Measurements from ENCODE around the gene TAS2R40.

Gene TAS2R40

DNA sequence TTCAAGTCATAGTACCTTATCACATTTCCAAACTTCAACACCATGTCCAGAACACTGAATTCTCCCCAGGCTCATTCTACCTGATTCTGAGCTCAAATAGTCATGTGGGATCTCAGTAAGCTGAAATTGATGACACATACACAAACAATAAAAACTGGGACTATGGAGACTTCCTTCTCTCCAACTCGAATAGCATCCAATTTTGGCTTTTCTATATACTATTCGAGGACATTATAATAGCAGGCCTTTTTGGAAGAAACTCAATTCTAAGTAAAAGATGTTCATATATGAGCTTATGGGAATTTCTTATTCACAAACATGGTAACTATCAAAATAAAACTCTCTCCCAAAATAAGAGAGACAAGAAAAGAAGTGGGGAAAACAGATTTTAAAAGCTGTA lies 551 bp upstream of the TAS2R40 start:
- DNase-seq (ENCODE audit: insufficient read length, low spot score) (no peak), FAIRE-seq (no peak)

DNA sequence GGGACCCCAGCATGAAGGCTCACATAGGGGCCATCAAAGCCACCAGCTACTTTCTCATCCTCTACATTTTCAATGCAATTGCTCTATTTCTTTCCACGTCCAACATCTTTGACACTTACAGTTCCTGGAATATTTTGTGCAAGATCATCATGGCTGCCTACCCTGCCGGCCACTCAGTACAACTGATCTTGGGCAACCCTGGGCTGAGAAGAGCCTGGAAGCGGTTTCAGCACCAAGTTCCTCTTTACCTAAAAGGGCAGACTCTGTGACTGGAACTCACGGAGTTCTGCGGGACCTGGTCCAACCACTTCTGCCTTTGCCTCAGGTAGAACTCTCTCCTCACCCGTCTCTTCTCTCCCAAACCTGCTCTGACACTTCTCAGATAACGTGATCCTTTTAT lies 945 bp downstream of the TAS2R40 start:
- FAIRE-seq (no peak), DNase-seq (ENCODE audit: insufficient read length, low spot score) (no peak)

DNA sequence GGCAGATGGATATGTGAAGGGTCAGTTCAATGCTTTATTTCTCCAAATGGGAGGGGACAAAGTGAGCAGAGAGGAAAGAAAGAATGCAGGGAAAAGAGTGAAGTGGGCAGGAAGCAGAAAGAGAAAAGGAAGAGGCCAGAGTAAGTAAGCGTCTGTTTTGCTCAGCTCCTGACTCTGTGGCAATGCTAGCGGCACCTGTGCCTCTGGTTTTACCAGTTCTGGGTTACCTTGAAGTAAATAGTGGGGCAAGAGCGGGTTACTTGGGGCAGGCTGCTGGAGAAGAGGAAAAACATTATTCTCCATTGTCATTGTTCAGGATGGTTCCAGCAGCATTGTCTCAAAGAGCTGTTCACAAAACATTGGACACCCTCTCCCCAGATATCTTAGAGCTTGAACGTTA lies 1.9 kb downstream of the TAS2R40 start:
- no peak for FAIRE-seq

DNA sequence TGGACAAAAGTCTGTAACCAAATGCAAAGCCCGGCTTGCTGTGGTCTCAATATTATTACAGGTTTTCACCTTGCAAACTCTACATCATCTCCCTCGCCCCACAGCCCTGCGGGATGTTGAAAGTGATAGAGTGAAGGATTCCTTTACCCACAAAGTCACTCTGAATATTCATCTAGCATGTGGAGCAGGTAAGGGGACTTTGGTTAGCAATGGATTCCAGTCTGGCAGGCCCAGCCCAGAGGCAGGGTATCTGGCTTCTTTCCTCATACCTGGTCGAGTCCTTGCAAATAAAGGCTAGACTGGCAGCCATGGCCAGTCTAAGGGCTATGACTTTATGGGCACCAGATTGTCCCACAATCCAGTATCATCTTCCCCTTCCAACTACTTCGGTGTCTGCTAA lies 3.2 kb downstream of the TAS2R40 start:
- DNase-seq (ENCODE audit: insufficient read length, low spot score) (no peak), FAIRE-seq (no peak)

More for the DNA sequence above, 1.9 kb downstream of the TAS2R40 start:
- DNase-seq (ENCODE audit: insufficient read length, low spot score): no peak

DNA sequence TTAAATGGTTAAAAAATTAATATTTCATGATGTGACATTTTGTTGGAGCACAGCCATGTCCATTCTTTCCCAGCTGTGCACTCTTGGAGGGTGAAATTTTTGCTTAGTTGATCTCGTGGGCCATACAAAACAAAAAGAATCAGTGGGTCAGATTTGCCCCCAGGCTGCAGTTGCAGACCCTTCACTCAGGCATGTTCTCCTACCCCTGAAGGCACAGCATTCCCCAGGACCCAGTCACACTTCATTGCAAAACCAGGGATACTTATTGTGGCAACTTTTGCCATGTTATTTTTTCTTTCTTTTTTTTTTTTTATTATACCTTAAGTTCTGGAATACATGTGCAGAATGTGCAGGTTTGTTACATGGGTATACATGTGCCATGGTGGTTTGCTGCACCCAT lies 6.0 kb downstream of the TAS2R40 start:
- no peak for FAIRE-seq
- no peak for DNase-seq (ENCODE audit: insufficient read length, low spot score)

DNA sequence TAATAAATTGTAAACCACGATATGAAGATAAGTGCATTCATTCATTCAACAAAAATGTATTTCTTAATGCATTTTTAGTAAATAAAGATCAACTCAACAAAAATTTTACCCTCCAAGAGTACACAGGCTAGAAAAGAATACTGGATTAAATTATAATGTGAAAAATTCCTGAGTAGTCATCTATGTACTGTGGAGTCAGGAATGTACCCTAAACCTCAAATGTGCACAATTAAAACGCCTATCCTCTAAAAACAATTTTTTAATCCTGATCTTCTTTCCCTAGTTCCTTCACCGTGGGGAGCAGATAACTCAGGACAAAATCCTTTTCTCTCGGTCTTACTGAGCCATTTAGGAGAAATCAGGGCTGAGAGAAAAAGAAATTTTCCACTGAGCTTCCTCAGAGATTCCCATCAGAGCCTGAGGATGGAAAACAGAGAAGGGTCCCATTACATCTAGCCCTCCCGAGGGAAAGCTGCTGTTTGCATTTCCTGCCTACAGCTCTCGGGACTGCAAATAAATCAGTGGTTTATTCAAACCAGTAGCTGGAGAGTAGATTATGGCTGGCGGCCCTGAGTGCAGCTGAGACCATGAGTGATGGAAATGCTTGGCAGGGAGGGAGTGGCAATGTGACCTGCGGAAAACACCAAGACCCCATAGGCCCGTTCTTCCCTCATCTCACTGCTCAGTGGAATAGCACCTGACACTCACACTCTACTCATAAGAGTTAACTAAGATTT lies 7.4 kb downstream of the TAS2R40 start:
- DNase-seq (ENCODE audit: insufficient read length, low spot score): no peak
- no peak for FAIRE-seq

DNA sequence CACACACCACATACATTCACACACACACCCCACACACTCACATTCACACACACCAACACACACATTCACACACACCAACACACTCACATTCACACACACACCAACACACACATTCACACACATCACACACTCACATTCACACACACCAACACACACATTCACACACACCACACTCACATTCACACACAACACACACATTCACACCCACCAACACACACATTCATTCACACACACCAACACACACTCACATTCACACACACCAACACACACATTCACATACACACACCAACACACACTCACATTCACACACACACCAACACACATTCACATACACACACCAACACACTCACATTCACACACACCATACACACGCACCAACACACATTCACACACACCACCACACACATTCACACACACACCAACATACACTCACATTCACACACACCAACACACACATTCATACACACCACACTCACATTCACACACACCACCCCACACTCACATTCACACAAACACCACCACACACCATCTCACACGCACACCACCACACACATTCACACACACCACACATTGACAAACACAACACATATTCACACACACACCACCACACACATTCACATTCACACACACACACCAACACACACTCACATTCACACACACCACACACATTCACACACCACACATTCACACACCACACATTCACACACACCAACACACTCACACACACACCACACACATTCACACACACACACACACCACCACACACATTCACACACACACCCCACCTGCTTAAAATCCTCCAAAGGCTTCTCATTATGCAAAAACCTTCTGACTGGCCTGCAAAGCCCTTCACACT lies 9.0 kb downstream of the TAS2R40 start:
- DNase-seq (ENCODE audit: insufficient read length, low spot score) (no peak), FAIRE-seq (peak; percentile 96)

DNA sequence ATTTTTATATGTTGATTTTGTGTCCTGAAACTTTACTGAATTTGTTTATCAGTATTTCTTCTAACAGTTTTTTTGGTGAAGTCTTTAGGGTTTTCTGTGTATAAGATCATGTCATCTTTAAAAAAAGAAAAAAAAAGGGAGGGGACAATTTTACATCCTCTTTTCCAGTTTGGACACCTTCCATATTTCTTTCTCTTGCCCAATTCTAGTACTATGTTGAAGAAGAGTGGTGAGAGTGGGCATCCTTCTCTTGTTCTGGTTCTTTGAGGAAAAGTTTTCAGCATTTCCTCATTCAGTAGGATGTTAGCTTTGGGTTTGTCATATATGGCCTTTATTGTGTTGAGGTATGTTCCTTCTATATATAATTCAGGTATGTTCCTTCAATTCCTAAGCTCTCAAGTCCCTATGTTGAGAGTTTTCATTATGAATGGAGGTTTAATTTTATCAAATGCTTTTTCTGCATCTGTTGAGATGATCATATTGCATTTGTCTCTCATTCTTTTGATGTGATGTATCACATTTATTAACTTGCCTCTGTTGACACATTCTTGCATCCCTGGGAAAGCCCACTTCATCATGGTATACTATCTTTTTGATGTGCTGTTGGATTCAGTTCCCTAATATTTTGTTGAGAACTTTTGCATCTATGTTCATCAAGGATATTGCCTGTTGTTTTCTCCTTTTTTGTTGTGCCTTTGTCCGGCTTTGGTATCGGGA lies 12.1 kb downstream of the TAS2R40 start:
- no peak for DNase-seq (ENCODE audit: insufficient read length, low spot score)
- FAIRE-seq: no peak

DNA sequence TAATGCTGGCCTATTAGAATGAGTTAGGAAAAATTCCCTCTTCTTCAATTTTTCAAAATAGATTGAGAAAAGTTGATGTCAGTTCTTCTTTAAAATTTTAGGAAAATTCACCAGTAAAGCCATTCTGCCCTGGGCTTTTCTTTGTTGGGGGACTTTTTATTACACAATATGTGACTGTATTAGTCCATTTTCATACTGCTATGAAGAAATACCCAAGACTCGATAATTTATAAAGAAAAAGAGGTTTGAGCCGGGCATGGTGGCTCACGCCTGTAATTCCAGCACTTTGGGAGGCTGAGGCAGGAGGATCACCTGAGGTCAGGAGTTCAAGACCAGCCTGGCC lies 12.7 kb downstream of the TAS2R40 start:
- FAIRE-seq: no peak
- DNase-seq (ENCODE audit: insufficient read length, low spot score): no peak

DNA sequence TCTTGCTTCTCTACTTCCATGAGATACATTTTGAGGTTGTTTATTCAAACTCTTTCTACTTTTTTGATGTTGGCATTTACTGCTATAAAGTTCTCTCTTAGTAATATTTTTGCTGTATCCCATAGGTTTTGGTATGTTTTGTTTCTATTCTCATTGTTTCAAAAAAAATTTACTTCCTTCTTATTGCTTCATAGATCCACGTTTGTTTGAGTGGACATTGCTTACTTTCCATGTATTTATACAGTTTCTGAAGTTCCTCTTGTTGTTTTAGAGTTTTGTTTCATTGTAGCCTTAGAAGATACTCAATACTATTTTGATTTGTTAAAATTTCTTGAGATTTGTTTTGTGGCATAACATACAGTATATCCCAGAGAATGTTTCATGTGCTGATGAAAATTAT lies 13.7 kb downstream of the TAS2R40 start:
- FAIRE-seq (no peak), DNase-seq (ENCODE audit: insufficient read length, low spot score) (no peak)

DNA sequence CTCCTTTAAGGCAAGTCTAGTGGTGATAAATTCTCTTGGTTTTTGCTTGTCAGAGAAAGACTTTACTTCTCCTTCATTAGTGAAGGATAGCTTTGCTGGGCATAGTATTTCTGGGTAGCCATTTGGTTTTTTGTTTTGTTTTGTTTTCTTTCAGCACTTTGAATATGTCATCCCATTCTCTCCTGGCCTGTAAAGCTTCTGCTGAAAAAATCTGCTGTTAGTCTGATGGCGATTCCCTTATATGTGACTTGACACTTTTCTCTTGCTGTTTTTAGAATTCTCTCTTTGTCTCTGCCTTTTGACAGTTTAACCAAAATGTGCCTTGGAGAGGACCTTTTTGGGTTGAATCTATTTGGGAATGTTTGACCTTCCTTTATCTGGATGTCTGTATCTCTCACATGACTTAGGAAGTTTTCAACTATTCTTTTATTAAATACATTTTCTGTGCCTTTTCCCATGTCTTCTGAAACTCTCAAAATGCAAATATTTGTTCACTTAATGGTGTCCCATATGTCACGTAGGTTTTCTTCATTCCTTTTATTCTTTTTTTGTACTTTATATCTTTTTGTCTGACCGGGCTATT lies 14.7 kb downstream of the TAS2R40 start:
- no peak for DNase-seq (ENCODE audit: insufficient read length, low spot score)
- FAIRE-seq: no peak

DNA sequence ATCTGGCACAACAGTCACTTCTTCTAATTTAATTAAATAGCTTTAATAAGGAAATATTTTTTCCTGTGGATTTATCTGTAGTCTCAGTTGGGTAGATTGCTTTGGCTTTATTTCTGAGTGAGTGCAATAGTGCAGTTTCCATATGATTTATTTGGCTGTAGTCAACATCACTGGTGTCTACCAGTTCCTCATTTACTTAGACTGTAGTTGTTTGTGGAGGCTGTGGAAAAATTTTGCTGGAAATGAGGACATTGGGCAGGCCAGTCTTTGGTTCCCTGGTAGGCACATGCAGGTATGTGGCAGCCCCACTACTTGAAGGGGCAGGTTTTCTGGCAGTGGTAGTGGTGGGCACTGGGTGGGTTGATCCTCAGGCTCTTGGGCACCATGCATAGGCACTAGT lies 15.5 kb downstream of the TAS2R40 start:
- FAIRE-seq (no peak), DNase-seq (ENCODE audit: insufficient read length, low spot score) (no peak)

DNA sequence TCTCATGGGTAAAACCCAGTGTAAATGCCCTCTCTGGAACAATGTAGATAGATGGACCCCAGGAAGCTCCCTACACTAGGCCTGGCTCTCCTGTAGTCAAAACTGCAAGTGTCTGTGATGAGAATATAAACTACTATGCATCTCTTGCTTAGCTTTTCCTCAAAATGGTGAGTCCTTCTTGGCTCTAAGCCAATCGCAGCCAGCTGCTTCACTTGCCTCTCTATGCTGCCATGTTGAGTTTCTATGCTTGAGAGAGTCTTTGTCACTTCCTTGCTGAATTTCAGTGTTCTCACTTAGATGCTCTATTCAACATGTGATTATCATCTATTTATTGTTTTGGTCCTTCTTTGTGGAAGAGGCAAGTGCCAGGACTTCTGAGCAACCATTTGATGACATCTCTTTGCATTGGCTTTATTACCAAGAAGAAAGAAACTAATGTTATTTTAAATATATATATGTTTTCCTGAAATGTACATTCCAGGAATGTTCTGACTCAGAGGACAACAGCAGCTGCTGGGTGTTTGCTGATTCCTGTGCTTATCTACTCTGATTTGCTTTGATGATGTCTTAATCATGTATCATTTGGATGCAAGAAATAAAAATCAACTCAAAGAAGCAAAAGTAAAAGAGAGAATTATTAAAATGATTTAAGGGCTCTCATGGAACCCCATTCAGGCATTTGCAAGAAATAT lies 16.6 kb downstream of the TAS2R40 start:
- no peak for DNase-seq (ENCODE audit: insufficient read length, low spot score)
- FAIRE-seq: no peak

DNA sequence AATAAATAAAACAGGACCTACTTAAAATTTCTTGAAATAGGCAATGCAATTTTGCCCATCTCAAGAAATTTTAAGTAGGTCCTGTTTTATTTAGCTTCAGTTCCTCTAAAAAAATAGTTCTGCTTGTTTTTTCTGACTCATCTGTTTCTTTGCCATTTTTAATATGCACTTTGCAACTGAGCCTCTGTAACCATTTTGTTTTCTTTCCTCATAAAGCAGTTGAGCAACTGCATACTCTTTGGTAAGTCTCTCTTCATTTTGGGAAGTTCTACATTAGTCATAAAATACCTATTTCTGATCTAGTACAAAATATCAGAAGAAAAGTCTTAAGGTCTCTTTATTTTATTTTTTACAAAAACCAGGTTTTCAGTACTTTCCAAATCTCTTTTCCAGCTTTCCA lies 18.0 kb downstream of the TAS2R40 start:
- FAIRE-seq: no peak
- no peak for DNase-seq (ENCODE audit: insufficient read length, low spot score)

DNA sequence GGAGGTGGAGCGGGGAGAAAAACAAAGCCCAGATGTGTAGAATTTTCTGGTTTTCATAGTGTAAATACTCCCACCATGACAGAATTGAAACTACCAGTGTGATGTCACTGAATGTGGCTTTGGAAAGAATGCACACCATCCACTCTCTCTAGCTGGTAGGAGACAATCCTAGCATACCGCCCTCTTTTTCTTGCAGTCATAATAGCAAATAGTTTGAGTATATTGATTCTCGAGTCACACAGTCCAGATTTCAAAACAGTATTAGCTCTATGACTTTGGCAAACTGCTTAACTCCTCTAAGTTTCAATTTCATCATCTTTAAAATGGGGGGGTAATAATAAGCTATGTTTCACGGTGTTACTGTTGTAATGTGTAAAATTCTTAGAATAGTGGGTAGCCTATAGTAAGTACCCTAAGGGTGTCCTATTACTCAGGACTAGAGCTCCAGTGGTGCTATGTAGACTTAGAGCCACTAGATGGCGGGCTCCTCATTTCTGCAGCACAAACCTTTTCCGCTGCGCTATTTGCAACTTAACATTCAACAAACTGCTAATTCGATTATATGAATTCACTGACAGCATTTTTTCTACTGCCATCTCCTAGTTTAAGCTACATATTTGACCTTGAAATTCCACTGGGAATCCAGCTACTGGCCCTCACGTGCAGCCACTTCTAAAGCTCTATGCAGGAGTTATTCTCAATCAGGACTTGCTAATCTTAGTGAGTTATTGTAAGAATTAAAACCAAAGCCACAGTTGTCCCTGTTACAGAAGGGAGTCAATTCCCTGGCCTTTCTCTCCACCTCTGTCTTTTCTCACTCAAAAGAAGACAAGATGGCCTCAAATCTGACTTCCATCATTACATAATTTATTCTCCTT lies 18.7 kb downstream of the TAS2R40 start:
- FAIRE-seq (no peak), DNase-seq (ENCODE audit: insufficient read length, low spot score) (peak; percentile 44)

DNA sequence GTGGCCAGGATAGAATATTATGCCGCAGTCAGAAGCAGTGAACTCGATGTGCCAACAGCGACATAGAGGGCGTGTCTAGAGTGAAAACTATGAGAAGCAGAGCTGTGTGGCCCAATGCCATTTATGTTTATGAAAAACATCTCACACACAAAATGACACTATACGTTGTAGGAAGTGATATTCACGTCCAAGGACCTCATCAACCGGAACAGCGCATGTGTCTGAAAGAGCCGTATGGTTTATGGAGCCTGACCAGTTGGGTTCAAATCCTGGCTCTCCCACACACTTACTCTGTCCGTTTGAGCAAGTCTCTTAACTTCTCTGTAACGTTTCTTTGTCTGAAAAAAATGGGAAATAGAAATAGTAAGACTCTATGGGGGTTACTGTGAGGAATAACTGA lies 20.5 kb downstream of the TAS2R40 start:
- FAIRE-seq: no peak
- DNase-seq (ENCODE audit: insufficient read length, low spot score): no peak

DNA sequence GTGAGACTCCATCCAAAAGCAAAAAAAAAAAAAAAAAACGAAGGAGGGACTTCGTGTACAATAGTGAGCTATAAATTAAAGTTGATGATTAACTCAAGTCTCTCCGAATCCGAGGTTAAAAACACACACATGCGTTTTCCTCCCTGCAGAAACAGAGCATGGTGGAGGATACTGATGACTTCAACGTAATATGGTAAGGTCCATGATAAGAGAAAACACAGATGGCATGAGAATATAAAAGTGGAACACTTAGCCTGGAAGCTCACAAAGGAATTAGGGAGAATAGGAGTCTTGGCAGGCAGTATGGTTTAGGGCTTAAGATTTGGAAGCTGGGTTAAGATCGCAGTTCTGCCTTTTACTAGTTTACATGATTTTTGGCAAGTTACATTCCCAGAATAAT lies 21.3 kb downstream of the TAS2R40 start:
- FAIRE-seq (no peak), DNase-seq (ENCODE audit: insufficient read length, low spot score) (no peak)

DNA sequence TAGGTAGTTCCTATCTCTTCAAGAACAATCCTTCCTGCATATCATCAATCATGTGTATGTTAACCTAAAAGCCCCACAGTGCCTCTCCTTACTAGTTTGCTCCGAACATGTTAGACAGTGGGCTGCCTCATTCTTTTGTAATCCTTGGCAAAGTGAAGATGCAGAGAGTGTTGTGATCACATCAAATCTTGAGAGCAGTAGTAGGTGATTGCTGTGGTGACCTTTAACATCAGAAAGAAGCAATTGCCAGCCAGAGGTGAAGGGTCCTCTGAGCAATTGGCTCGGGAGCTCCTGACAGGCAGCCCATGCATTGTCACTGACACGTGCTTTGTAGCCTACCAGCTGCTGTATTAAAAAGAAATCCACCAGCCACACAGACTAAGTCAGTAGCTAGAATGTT lies 21.8 kb downstream of the TAS2R40 start:
- no peak for DNase-seq (ENCODE audit: insufficient read length, low spot score)
- no peak for FAIRE-seq

DNA sequence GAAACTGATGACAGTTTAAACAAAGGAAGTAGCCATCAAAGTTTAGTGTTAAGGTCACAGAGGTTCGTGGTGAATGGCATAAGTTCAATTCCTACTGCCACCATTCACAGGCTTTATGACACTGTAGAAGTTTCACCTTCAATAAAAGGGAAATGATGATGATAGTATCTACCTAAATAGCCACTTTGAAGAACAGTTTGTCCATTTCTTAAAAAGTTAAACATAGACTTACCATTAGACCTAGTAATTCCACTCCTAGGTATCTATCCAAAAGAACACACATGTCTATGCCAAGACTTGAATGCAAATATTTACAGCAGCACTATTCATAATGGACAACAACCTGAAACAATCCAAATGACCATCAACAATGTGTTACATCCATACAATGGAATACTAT lies 22.5 kb downstream of the TAS2R40 start:
- FAIRE-seq (no peak), DNase-seq (ENCODE audit: insufficient read length, low spot score) (no peak)

DNA sequence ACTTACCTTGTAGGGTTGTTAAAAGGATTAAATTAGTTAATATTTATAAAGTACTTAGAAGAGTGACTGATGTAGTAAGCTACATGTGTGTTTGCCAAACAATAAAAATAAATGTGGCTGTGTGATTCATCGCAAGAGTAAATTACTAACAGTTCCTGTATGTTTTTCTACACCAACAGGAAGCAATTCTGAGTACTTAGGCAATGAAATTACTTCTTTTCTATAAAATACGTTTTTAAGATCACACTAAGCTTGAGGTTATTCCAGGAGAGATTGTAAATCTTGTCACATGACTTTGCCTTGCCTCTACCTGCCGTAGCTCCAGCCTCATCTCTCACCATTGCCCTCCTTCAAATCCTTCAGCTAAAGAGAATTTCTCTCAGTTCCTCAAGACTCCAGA lies 23.3 kb downstream of the TAS2R40 start:
- DNase-seq (ENCODE audit: insufficient read length, low spot score) (no peak), FAIRE-seq (no peak)

All from HTR-8/SVneo (cell line).